SK-N-SH (cell line): ENCODE data around the gene DGKD. TPM values are rescaled to one million over a fixed set of nuclear protein-coding genes. Genes with fewer than 3 reads are reported as not detected.

Experiments used
- CTCF ChIA-PET: fragments of 300-600, 350-600 bp; formaldehyde crosslinking; extraction: SDS; loops from one replicate; lab custom pipeline; 2021; lab: Yijun Ruan, JAX
- POLR2A ChIA-PET: fragments of 350-600 bp; sonication (Branson Sonifier 250); formaldehyde crosslinking; extraction: SDS; loops from one replicate; lab custom pipeline; 2020; ENCODE audit warnings: antibody characterized with exemption, inconsistent platforms; lab: Yijun Ruan, JAX
- DNase-seq: peaks from one replicate; pipeline ENCODE4 v3.0.0; 2012
- H2AFZ ChIP-seq: fragments of 200-600 bp; sonication (generic); 2 replicates; pipeline ENCODE4 v1.8.1; 2016; ENCODE audit warnings: antibody characterized with exemption, mild to moderate bottlenecking, low read depth
- H3F3A ChIP-seq: fragments of 200-600 bp; sonication (generic); replicated peaks from 2 replicates; pipeline ENCODE3; 2016; ENCODE audit warnings: antibody characterized with exemption, mild to moderate bottlenecking; ENCODE audit not compliant: insufficient read depth
- H3K27ac ChIP-seq, 2 experiments: fragments of 200-500 bp in 1 of 2; fragments of 200-600 bp in 1 of 2; sonication (Bioruptor generic) in 1 of 2; sonication (generic), shearing (Covaris generic) in 1 of 2; 2 replicates each; pipeline versions ENCODE4 v1.5.1 to v1.6.1; 2014 to 2016; ENCODE audit warnings: low read depth in 2 of 2, inconsistent platforms in 1 of 2, low read length in 1 of 2, mild to moderate bottlenecking in 1 of 2, mixed read lengths in 1 of 2
- H3K27me3 ChIP-seq: fragments of 200-600 bp; sonication (generic), shearing (Covaris generic); 2 replicates; pipeline ENCODE4 v1.6.1; 2016; ENCODE audit warnings: mixed run types; ENCODE audit not compliant: insufficient read depth
- H3K36me3 ChIP-seq, 2 experiments: fragments of 200-500 bp in 1 of 2; fragments of 200-600 bp in 1 of 2; sonication (Bioruptor generic) in 1 of 2; sonication (generic) in 1 of 2; replicated peaks in 1 of 2; 2 replicates each; pipeline versions ENCODE3 to v1.5.1; 2014 to 2016; ENCODE audit warnings: low read length in 1 of 2, mild to moderate bottlenecking in 1 of 2; ENCODE audit not compliant: insufficient read depth in 2 of 2, control insufficient read depth in 1 of 2
- H3K4me1 ChIP-seq, 2 experiments: fragments of 200-500 bp in 1 of 2; fragments of 200-600 bp in 1 of 2; sonication (Bioruptor generic) in 1 of 2; sonication (generic), shearing (Covaris generic) in 1 of 2; 2 replicates each; pipeline versions ENCODE4 v1.5.1 to v1.6.1; 2014 to 2016; ENCODE audit warnings: low read depth in 1 of 2, low read length in 1 of 2, mixed run types in 1 of 2; ENCODE audit not compliant: insufficient read depth in 2 of 2, control insufficient read depth in 1 of 2
- H3K4me2 ChIP-seq: fragments of 200-600 bp; sonication (generic), shearing (Covaris generic); 2 replicates; pipeline ENCODE4 v1.6.1; 2017; ENCODE audit warnings: mixed run types
- H3K4me3 ChIP-seq, 2 experiments: fragments of 200-500 bp in 1 of 2; fragments of 200-600 bp in 1 of 2; sonication (Bioruptor generic) in 1 of 2; sonication (generic), shearing (Covaris generic) in 1 of 2; 2 replicates each; pipeline versions ENCODE4 v1.5.1 to v1.8.1; 2014 to 2016; ENCODE audit warnings: low read depth in 2 of 2, inconsistent platforms in 1 of 2, low read length in 1 of 2, mild to moderate bottlenecking in 1 of 2, mixed read lengths in 1 of 2, moderate library complexity in 1 of 2
- H3K79me2 ChIP-seq: fragments of 200-600 bp; sonication (generic); 2 replicates; pipeline ENCODE4 v1.8.1; 2017; ENCODE audit warnings: mild to moderate bottlenecking; ENCODE audit not compliant: insufficient read depth
- H3K9ac ChIP-seq: fragments of 200-600 bp; sonication (generic); 2 replicates; pipeline ENCODE4 v1.6.1; 2017; ENCODE audit warnings: mixed run types
- H3K9me2 ChIP-seq: fragments of 200-600 bp; sonication (generic); 2 replicates; pipeline ENCODE4 v1.6.1; 2017; ENCODE audit warnings: mixed run types
- H3K9me3 ChIP-seq: fragments of 200-600 bp; sonication (generic); 2 replicates; pipeline ENCODE4 v1.6.1; 2017; ENCODE audit warnings: mixed run types, mild to moderate bottlenecking, moderate library complexity
- H4K20me1 ChIP-seq: fragments of 200-600 bp; sonication (generic); 2 replicates; pipeline ENCODE4 v1.6.1; 2017; ENCODE audit warnings: mild to moderate bottlenecking, mixed run types; ENCODE audit not compliant: insufficient read depth
- CHD2 ChIP-seq: fragments of 150-350 bp; IDR thresholded peaks from 2 replicates; pipeline ENCODE4 v1.6.1; 2018; ENCODE audit warnings: low read length; ENCODE audit not compliant: partially characterized antibody
- ELF1 ChIP-seq: IDR thresholded peaks from 2 replicates; pipeline ENCODE4 v1.4.0; 2012
- EZH2phosphoT487 ChIP-seq: fragments of 200-600 bp; sonication (generic); IDR thresholded peaks from 2 replicates; pipeline ENCODE4 v1.6.1; 2017; ENCODE audit warnings: low read depth, mixed run types, mild to moderate bottlenecking, antibody characterized with exemption, moderate library complexity, borderline replicate concordance
- MEF2A ChIP-seq: IDR thresholded peaks from 2 replicates; pipeline ENCODE4 v1.4.0; 2012; ENCODE audit warnings: low read depth, borderline replicate concordance
- NRF1 ChIP-seq: IDR thresholded peaks from 2 replicates; pipeline ENCODE4 v1.6.1; 2012; ENCODE audit warnings: low read depth, mild to moderate bottlenecking, low read length
- PBX3 ChIP-seq: IDR thresholded peaks from 2 replicates; pipeline ENCODE4; 2012
- POLR2AphosphoS5 ChIP-seq: IDR thresholded peaks from 2 replicates; pipeline ENCODE4 v1.6.1; 2012; ENCODE audit warnings: low read depth, low read length
- RCOR1 ChIP-seq: fragments of 150-350 bp; IDR thresholded peaks from 2 replicates; pipeline ENCODE4 v1.6.1; 2017; ENCODE audit warnings: antibody characterized with exemption, low read length
- REST ChIP-seq: IDR thresholded peaks from 2 replicates; pipeline ENCODE4 v1.6.1; 2012; ENCODE audit warnings: mild to moderate bottlenecking, low read depth, low read length, moderate library complexity
- SIN3A ChIP-seq: IDR thresholded peaks from 2 replicates; pipeline ENCODE4 v1.6.1; 2012; ENCODE audit warnings: low read depth, mild to moderate bottlenecking, low read length, moderate library complexity, borderline replicate concordance
- TEAD4 ChIP-seq: IDR thresholded peaks from 2 replicates; pipeline ENCODE4 v1.4.0; 2012; ENCODE audit warnings: mild to moderate bottlenecking, borderline replicate concordance; ENCODE audit not compliant: insufficient read depth
- USF2 ChIP-seq: fragments of 150-350 bp; IDR thresholded peaks from 2 replicates; pipeline ENCODE4 v1.6.1; 2017; ENCODE audit warnings: antibody characterized with exemption, low read length, low read depth, borderline replicate concordance
- WGBS: methylation state at CpG from one replicate; pipeline ENCODE4 v1.1.6; 2017; ENCODE audit warnings: low lambda C conversion rate; 5-methylcytosine and 5-hydroxymethylcytosine counted together
- polyA plus RNA-seq, 3 experiments: library from polyadenylated mRNA; depleted of rRNA; stranded (reverse); fragments of >200 nt; gene quantifications; 2 replicates each; pipeline ENCODE4 v1.2.3, GENCODE V29; 2012
- TF ChIP-seq, protein P1 (sequence below): IDR thresholded peaks from 2 replicates; pipeline ENCODE4 v1.4.0; 2012; ENCODE audit warnings: low read depth, borderline replicate concordance

Gene DGKD
- polyA plus RNA-seq, 1 of the 3 experiments (the other 2 are of a cell fraction), result 21.7 TPM

GRCh38 chr2:233416706-233417105 is 62.4 kb downstream of the DGKD start:
- Histone ChIP-seq H3K4me2 (no peak overlapping the region), H3K9me3 (no peaks in the 10 kb centered on the region), H3K36me3 (peaks cover 0 to 2% of the 10 kb centered on the region in 2 experiments), H3K4me3 (no peak overlapping the region), H3K27me3 (no peaks in the 10 kb centered on the region), H3K79me2 (peaks cover 62% of the 10 kb centered on the region), H2AFZ (no peak overlapping the region), H3K4me1 (peaks cover 33 to 44% of the 10 kb centered on the region in 2 experiments), H3K9me2 (no peaks in the 10 kb centered on the region), H4K20me1 (no peaks in the 10 kb centered on the region), H3K27ac (peak overlapping the region in 1 of 2 experiments; percentile 97; a peak in 1 of 4 replicates), H3F3A (peaks cover 39% of the 10 kb centered on the region), H3K9ac (no peak overlapping the region)
- WGBS, result 79% methylated on average over 6 of the region's 6 CpGs
- TF ChIP-seq RCOR1 (no peak), SIN3A (no peak), PBX3 (no peak), POLR2AphosphoS5 (no peak), REST (no peak), NRF1 (no peak)
- TF ChIP-seq, protein P1, sequence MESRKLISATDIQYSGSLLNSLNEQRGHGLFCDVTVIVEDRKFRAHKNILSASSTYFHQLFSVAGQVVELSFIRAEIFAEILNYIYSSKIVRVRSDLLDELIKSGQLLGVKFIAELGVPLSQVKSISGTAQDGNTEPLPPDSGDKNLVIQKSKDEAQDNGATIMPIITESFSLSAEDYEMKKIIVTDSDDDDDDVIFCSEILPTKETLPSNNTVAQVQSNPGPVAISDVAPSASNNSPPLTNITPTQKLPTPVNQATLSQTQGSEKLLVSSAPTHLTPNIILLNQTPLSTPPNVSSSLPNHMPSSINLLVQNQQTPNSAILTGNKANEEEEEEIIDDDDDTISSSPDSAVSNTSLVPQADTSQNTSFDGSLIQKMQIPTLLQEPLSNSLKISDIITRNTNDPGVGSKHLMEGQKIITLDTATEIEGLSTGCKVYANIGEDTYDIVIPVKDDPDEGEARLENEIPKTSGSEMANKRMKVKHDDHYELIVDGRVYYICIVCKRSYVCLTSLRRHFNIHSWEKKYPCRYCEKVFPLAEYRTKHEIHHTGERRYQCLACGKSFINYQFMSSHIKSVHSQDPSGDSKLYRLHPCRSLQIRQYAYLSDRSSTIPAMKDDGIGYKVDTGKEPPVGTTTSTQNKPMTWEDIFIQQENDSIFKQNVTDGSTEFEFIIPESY, result no peak
- DNase-seq, result no peak
- ChIA-PET CTCF (interaction anchor here (1.0 to 2.7 kb wide), 4 partner anchors 10 to 75 kb away, joined by 3 to 8 read pairs (median 4); partner anchors contain the start of gene DGKD), POLR2A (no interaction called here)

DNA sequence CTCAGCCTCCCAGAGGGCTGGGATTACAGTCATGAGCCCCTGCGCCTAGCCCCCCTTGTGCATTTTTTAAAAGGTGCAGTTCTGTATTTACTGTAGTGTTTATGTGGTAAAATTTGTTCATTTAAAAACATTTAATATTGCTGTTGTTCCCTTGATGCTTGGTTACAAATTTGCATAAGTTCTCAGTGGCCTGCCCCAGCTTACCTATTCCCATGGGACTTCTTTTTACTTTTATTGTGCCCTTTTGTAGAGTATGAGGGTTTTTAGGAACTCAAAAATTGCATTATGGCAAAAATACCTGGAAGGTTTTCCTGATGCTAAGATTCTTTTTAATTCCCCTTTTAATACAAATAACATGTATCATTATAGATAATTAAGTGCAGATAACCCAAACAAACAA is 63.0 kb downstream of the DGKD start:
- CTCF ChIA-PET, result interaction anchor here (0.9 to 2.7 kb wide), 4 partner anchors 10 to 63 kb away, joined by 3 to 8 read pairs (median 4); partner anchors contain the start of gene DGKD
- Histone ChIP-seq H3K4me2 (no peak overlapping the region), H3K27ac (peak overlapping the region in 1 of 2 experiments; percentile 97; a peak in 1 of 4 replicates), H3K79me2 (peaks cover 65% of the 10 kb centered on the region), H4K20me1 (no peaks in the 10 kb centered on the region), H2AFZ (no peak overlapping the region), H3K36me3 (no peaks in the 10 kb centered on the region), H3K4me3 (no peak overlapping the region), H3K9me2 (no peaks in the 10 kb centered on the region), H3K9me3 (no peaks in the 10 kb centered on the region), H3F3A (peaks cover 36% of the 10 kb centered on the region), H3K4me1 (peaks cover 39 to 44% of the 10 kb centered on the region in 2 experiments), H3K9ac (no peak overlapping the region), H3K27me3 (no peaks in the 10 kb centered on the region)
- POLR2A ChIA-PET, result no interaction called here
- WGBS, result 78% methylated on average over 1 of the region's 1 CpG
- no peak for DNase-seq
- TF ChIP-seq SIN3A (no peak), USF2 (no peak), MEF2A (no peak), CHD2 (no peak), TEAD4 (no peak), NRF1 (no peak), ELF1 (no peak), EZH2phosphoT487 (no peak)
